Superior temporal gyrus (tissue), 1 donor: ENCODE data around the gene CP.
"Not testable (repeated sequence)": the region's sequence is repeated elsewhere in the genome, so short reads cannot be mapped to it uniquely, and the experiment has no call there.

ENCODE experiments used
- DNase-seq: peaks from one replicate; pipeline ENCODE4 v3.0.0-alpha.2; 2016; ENCODE audit errors: extremely low spot score

The CP gene

GRCh38 chr3:149227591-149228268, 6.1 kb upstream of the CP start:
- no peak for DNase-seq

DNA sequence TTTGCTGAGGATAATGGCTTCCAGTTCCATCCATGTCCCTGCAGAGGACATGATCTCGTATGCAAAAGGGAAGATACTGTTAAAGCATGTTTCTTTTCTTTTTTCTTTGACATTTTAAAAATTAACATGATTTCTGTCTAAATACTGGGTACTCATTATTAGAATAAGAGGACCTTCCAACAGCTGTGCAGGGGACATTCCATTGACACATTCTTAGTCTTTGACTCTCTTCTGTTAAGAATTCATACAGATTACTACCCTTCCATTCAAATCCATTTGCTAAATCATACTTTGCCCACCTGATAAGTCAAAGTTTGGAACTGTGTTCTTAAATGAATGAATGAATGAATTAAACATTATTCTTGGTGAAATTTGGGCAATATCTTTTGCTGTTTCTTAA, 5.1 kb upstream of the CP start:
- DNase-seq = no peak

- DNase-seq = no peak
Measured at GRCh38 chr3:149224736-149225594, 3.3 kb upstream of the CP start.

DNA sequence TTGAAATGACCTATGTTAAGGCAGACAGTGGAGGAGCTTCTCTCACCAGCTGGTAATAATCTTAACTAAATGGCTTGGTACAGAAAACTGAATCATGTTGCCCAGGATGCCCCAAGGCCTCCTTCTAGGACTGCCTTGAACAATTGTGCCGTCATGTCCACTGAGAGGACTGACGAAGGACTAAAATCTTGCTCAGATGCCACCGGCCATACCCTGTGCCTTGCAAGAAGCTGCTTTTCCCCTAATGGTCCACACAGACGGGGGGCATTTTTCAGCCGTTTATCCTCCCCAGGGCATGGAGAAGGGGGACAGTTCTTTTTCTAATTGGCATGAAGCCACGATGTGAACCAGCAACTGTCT, 1.8 kb upstream of the CP start:
- no peak for DNase-seq

GRCh38 chr3:149219380-149220121, 2.1 kb downstream of the CP start:
- not testable (repeated sequence) for DNase-seq

GRCh38 chr3:149217347-149217746, 4.3 kb downstream of the CP start:
- DNase-seq = no peak

DNA sequence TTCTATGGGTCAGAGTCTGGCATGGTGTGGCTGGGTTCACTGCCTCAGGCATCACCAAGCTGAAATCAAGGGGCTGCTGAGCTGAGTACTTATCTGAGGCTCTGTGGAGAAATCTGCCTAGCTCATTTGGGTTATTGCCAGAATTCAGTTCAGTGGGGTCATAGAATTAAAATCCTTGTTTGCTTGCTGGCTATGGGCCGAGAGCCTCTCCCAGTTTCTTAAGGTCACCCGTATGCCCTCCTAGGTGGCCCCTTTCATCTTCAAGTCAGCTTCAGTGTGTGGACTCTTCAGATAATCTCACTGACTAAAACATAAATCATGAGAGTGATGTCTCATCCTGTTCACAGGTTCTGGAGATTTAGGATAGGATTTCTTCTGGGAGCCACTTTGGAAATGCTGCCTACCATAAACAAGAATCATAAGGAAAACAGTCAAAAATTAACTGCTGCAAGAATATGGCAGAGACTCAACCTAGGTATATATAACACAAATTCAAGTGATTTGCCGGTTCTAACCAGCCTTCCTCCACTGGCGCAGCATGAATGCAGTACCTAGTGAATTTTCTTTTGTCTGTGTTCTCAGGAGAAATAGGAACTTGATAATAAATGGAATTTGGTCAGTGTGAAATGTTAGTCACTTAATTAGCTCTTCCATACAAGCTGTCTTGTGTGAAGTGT, 5.3 kb downstream of the CP start:
- no peak for DNase-seq

DNA sequence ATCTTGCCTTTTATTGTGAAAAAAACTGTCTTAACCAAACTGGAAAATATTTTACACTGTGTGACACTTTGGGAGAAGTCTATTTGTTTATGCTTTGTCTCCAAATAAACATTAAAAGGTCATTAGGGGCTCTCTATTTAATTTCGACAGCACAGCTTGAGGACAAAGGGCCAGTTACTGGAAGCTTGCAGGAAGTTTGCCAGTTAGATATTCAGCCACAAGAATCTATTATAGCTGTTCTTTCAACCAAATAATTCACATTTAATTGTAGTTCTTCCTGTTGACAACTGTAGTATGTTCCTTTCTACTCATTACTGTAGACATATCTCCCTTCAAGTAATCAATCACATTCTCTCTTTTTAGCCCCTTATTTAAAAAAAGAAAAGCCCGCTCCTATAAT, 6.1 kb downstream of the CP start:
- DNase-seq = no peak

GRCh38 chr3:149214702-149215101, 6.9 kb downstream of the CP start:
- DNase-seq = no peak

GRCh38 chr3:149212386-149212785, 9.2 kb downstream of the CP start:
- no peak for DNase-seq

GRCh38 chr3:149209431-149209830, 12.2 kb downstream of the CP start:
- DNase-seq = no peak

- no peak for DNase-seq
Measured at GRCh38 chr3:149207475-149207874, 14.2 kb downstream of the CP start.

DNA sequence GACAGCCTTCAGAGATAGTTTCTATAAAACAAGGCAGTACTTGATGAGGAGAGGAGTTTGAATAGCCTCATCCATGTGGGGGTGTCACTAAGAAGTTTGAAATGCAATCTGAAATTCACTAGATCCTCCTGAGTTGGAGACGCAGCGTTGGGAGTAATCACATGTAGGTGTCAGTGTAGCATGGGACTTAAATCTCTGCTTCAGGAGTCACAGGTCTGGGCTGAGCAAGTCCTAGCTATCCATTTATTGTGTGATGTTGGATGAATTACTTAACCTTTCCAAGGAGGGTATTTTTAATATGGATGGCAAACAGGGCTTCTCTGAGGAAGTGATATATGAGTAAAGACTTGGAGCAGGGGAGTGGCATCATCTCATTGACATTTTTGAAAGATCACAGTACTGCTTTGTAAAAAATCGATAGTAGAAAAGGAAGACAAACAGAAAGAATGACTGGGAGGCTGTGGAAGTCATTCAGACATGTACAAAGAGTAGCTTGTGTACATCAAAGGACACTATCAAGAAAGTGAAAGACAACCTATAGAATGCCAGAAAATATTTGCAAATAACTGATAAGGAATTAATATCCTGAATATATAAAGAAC, 17.1 kb downstream of the CP start:
- DNase-seq = no peak

DNA sequence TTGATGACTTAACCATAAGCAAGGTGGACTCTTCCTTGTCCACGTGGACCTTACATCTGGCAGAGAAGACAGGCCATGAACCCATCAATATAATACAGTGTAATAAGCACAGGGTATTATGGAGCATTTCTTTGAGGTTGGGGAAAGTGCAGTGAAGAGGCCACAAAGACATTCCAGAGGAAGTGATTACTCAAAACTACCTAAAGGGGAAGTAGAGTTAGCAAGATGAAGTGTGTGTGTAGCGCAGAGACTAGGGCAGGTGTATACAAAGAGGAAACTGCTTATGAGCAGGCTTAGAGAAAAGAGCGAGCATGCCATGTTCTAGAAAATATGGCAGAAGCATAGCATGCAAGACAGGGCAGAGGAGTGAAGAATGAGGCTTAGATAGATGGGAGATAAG, 17.9 kb downstream of the CP start:
- DNase-seq = no peak

- DNase-seq = no peak
Measured at GRCh38 chr3:149199474-149199873, 22.2 kb downstream of the CP start.

DNA sequence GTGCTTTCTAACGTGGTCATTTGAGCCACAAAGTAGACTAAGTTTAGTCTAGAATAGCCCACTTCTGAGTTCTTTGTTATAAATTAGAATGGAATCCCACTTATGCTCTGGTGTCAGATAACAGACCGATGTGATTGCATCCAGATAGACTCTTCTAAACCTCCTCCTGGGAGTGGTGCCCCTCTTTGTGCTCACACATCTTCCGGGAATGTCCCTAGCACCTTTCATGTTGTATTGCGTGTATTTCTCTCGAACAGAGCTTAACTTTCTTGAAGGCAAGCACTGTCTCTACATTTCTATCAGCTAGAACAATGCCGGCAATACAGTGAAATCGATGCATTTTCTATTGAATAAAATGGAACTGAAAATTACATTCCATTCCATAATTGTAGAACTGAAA, 23.0 kb downstream of the CP start:
- DNase-seq = no peak

GRCh38 chr3:149197669-149198068, 24.0 kb downstream of the CP start:
- no peak for DNase-seq

DNA sequence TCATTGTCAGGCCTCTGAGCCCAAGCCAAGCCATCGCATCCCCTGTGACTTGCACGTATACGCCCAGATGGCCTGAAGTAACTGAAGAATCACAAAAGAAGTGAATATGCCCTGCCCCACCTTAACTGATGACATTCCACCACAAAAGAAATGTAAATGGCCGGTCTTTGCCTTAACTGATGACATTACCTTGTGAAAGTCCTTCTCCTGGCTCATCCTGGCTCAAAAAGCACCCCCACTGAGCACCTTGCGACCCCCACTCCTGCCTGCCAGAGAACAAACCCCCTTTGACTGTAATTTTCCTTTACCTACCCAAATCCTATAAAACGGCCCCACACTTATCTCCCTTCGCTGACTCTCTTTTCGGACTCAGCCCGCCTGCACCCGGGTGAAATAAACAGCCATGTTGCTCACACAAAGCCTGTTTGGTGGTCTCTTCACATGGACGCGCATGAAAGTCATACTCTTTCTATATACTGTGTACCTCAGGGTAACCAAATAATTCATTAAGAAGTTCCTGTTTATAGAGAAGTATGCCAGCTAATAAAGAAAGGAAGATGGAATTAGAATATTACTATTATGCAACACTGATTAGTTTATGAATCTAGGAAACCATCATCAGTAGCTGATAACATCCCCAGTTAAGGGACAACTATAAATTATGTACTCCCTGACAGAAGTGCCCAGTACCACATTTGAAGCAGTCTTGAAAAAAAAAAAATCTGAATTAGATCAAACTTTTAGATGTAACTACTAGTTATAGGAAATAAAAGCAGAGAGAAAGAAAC, 24.6 kb downstream of the CP start:
- DNase-seq = not testable (repeated sequence)

DNA sequence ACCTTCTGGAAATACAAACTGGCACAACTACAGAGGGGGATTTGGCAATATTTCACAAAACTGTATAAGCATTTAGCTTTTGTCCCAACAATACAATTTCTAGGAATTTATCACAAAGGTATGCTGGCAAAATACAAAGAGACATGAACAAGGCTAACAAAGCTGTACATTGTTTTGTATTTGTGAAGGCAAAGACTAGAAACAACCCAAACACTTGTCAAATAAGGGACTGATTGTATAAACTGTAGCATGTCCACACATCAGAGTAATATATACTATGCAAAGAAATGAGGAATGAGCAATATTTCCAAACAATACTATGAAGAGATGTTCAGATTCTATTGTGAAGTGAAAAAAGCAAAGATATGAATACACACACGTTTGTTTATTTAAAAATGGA, 26.4 kb downstream of the CP start:
- peak; percentile 40 for DNase-seq

DNA sequence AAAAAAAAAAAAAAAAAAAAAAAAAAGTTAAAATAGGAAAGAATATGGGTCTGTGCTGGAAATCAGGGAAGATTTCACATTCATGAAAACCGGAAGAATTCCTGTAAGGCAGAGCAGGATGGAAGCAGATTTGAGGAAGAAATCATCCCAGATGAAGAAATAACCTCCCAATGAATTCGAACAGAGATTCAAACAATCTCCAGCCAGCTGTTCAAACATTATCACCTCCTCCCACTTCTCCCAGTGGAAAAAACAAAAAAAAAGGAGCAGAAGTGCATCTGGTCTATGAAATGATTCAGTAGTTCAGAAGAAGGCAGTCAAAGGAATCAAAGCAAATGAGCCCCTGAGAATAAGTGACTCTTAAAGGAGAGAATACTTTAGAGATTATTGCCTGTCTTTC, 33.1 kb downstream of the CP start:
- DNase-seq = no peak

- no peak for DNase-seq
Measured at GRCh38 chr3:149186721-149187120, 34.9 kb downstream of the CP start.
